Cortex of kidney (tissue), 1 donor: ENCODE measurements around the gene SLC13A3.

Experiments
- DNase-seq: peaks from one replicate; lab custom pipeline; 2025; lab: John Stamatoyannopoulos, UW

The SLC13A3 gene

DNA sequence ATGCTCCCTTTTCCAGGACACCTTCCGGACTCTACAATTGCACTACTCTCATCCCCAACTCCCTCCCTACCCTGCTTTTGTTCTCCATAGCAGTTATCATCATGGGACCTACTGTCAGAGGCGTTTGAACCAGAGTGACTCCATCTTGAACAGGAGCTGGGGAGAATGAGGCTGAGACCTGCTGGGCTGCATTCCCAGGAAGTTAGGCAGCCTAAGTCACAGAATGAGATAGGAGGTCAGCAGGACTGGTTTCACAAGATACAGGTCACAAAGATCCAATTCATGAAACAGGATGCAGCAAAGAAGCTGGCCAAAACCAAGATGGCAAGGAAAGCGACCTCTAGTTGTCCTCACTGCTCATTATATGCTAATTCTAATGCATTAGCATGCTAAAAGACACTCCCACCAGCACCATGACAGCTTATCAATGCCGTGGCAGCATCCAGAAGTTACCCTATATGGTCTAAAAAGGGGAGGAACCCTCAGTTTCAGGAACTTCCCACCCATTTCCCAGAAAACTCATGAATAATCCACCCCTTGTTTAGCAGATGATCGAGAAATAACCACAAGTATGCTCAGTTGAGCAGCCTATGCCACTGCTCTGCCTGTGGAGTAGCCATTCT is 15.6 kb downstream of the SLC13A3 start:
- DNase-seq: no peak

DNA sequence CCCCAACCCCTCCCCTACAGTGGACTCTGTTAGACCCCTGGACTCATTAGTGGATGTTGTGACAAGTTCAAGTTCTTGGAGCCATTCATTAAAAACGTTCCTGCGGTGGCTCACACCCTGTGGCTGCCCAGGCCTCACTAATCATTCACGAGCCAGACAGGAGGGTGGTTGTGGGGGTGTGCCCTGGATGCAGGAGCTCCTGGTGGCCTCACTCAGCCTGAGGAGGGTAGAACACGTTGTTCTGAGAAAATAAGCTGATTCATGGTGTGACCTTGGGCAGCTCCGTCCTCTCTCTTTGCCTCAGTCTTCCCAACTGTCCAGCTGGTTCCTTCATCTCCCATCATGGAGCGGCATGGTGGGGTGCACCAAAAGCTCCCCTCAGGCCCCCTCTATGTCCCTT is 16.7 kb downstream of the SLC13A3 start:
- no peak for DNase-seq

DNA sequence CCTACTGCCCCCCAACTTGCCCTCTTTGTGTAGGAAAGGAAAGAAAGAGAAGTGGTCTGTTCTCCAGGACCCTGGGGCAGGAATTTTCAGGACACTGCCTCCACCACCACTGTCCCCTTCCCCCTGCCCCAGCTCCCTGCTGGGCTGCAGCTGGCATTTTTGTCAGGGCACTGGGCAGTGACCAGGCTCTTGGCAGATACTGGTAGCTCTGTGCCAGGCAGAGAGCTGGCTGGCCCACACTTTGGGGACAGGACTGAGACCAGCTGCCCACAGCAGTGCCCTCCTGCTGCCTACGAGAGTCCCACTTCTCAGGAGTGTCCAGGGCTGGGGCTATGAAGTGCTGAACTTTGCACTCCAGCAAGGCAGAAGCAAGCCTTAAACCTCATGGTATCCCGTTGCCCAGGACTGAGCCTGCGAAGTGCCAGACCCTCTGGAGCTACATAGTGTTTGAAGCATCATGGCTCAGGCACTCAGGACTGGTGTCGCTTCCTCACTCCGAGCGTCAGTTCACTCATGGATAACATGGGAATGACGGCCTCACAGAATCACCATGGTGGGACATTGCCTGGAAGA is 19.3 kb downstream of the SLC13A3 start:
- no peak for DNase-seq

DNA sequence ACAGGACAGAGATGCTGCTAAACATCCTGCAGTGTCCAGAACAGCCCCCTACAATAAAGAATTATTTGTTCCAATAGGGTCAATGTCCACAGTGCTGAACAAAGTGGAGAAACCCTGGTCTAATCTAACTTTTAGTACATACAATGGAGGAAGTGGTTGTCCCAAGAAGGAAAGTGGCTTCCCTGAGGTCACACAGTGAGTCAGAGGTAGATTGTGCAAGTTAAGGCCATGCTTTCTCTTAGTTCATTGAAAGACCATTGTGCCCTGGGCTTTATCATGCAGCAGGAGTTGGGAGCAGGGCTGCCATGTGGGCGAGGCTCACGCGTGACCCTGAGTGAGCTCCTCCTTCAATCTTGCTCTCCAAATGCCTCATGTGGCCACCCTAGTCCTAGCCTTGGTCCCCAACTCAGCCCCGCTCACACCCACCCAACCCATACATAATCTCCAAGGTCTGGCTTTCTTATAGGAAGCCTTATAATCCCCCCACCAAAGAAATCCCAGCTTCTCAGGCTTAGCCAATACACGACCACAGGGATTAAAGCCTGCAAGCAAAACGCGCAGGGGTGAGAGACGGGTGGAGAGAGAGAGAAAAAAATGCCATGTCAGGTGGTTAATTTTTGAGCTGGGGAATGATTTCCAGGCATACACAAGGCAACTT is 19.9 kb downstream of the SLC13A3 start:
- DNase-seq: no peak

DNA sequence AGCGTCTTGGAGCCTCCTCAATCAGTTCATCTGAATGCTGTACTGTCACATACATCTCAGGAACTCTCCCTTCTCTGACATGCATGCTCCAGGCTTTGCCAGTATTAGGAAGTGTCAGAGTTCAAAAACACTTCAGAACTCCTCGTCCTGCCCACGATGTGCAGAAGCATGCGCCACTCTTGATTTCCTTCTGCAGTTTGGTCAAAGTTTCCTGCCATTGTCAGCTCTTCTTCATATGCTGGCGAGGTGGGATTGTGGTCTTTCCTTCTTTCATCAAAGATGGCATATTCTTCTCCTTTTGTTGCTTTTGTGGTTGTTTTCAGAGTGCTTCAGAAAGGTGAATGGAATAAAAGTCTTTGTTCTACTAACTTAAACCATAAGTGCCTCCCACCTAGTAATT is 21.0 kb downstream of the SLC13A3 start:
- DNase-seq: no peak

DNA sequence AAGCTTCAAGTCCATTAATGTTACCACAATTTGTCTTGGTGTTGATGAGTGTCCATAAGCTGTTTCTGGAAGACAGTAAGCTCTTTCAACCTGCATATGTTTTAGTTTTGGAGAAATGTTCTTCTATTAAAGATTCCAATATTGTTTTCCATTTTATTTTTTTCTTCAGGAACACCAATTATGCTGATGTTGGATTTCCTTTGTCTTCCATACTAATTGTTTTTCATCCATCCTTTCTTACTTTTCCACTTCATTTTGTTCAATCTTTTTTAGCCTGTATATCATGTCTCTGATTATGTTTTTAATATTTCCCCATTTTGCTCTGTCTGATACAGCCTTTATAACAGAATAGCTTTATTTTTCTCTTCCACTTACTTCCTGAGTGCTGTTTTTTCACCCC is 21.9 kb downstream of the SLC13A3 start:
- DNase-seq: no peak

DNA sequence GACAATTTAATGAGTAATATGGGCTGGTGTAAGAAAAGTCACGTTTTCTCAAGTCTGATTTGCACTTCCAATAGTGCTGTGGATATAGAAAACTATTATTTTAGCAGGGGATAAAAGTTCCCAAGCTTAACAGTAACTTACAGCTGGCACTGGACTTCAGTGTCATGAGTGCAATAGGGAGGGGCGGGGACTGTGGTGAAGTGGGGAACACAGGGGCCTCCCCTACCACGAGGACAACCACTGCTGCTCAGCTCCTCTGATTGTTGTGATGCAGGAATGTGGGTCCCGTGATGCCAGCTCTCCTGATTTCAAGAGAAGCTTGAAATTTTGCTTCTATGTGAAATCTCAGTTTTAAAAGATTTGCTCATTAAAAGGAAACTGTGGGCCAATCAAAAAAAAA is 24.0 kb downstream of the SLC13A3 start:
- DNase-seq: no peak

DNA sequence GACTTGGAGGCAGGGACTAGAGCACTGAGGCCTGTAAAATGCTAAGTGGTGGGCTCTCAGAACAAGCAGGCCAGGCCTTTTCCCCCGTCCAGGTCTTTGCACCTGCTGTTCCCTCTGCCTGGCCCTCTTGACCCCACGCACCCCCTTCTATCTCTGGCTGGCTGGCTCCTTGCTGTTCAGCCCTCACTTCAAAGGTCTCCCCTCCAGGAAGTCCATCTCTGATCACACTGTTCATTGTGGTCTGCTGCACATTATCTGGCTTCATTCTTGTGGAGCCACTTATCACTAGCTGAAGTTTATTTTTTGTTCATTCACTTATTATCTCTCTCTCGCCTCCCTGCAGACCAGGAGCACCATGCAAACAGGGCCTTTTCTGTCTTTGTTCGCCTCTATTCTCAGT is 24.5 kb downstream of the SLC13A3 start:
- no peak for DNase-seq

DNA sequence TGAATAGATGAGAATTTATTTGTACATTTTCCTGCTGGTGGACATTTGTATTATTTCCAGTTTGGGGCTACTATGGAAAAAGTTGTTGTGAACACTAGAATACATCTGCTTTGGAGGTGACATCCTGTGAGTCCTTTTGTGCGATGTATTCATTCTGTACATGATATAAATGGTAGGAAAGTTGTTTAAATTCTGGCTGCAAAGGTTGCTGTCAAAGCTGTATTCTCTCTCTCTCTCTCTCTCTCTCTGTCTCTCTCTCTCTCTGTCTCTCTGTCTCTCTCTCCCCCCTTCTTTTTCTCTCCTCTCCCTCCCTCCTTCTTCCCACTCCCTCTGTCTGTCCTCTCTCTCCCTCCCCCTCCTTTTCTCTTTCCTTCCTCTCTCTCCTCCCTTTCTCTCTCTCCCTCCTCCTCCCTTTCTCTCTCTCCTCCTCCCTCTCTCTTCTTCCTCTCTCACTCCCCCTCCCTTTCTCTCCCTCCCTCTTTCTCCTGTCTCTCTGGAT is 25.3 kb downstream of the SLC13A3 start:
- DNase-seq: no peak

DNA sequence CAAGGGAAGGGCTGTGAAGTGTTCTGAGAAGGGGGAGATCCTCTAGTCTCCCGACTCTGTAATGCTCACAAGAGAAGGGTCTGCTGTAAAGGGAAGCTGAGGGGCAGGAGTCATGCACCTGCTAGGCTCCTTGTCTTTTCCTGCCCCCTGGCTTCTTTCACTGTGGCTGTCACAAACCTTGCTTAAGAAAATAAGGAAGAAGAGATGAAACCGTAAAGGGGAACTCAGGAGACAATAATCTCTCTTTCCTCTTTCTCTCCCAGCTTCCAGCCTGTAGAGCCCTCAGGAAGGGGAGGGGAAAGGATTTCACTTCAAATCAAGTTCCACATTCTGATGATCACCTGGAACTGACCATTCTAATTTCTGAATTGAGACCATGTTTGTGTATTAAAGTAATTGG is 26.3 kb downstream of the SLC13A3 start:
- DNase-seq: no peak

DNA sequence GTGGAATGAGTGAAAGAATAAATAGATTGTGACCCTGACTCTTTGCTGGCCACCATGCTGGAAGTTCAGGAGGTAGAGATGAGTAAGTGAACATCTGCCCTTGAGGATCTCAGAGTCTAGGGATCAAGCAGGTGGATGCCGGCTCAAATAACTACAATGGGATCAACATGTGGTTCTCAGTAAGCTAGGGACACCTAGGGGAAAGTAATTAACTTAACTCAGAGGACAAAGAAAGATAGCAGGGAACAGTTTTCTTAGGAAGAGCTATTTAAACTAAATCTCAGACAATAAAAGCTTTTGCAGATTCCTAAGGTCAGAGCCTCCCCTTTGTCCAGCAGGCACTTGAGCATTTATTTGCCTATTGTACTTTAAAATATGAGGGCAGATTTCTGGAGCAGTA is 29.1 kb downstream of the SLC13A3 start:
- DNase-seq: no peak

DNA sequence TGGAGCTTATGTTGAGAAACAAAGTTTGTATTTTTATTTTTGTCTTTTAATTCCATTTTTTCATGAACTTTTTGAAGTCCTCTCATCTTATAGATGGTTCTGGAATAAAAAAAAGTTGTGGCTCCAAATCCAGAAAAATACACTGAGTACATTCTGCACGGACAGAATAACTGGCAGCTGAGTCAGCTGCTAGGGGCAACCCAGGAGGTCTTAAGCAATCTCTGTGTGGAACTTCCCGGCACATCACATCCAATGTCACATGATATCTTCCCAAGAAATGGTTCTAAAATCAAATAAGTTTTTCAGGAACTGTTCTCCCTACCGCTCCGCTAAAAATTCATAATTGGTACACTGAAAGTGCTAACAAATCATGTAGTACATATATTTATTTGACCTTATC is 29.8 kb downstream of the SLC13A3 start:
- DNase-seq: no peak

DNA sequence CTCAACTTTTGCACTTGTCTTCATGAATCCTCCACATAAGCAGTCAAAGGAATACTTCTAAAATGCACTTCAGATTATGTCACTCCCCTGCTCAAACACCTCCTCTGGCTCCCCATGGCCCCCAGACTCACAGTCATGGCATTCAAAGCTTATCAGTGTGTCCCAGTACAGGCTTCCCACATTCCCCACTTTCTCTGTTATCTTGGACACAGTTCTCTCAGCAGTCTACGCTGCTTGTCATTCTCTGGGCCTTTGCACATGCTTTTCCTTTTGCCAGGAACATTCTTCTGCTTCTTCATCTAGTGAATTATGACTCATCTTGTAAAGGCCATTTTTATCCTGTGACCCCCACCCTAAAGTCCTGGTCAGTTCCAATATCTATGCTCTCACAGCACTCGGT is 31.8 kb downstream of the SLC13A3 start:
- DNase-seq: no peak

DNA sequence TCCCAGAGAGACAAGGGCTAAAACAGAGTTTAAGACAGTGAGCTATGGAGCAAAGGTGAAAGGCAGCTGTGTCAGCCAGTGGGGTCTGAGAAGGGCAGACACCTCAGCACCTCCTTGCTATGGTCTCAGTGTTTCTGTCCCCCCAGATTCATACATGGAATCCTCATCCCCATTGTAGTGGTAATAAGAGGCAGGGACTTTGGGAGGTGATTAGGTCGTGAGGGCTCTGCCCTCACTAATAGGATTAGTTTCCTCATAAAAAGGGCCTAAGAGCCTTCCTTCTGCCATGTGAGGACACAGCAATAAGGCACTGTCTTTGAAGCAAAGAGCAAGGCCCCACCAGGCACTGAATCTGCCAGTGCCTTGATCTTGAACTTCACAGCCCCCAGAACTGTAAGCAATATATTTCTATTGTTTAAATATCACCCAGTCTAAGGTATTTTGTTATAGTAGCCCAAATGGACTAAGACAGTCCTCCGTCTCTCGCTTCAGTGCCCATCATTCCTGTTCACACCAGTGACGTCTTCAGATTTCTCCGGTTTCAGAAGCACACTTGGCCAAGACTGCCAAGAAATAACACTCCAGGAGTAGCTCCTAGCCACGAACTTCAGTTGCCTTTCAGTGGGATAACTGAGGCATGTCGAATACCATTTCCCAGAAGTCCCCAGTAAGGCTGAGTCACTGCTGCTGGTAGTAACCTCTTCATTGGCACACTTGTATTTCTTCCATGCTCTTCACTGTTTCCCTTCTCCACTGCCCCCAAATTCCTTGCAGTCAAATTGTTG is 32.8 kb downstream of the SLC13A3 start:
- DNase-seq: no peak

DNA sequence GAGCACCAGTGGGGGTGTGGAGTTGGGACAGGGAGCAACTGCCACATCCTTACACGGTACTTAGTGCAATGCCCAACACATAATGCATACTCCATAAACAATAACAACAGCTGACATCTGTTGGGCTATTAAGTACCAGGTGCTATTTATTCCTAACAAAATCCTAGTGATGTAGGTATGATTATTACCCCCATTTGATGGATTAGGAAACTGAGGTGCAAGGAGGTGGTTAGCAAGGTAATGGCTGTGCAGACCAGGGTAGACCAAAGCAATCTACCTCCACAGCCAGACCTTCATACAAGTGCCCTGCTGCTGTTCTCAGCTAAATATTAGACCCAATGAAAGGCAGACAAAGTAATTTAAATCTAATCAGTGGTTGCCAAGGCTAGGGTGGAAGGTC is 36.8 kb downstream of the SLC13A3 start:
- no peak for DNase-seq

DNA sequence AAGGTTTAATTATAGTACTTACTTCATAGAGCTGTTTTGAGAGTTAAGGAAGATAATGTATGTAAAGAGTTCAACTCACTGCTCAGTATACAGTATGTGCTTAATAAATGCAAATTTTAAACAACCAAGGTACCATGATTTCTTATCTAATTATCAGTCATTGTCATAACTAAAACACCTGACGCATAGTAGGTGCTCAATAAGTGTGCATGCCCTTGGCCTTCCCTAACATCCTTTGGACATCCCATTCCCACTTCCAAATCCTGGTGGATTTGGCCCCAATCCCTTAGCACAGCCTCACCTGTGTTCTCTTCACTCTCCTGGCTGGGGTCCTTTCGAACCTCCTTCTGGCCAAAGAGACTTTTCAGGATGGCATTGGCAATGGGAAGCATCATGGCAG is 41.1 kb downstream of the SLC13A3 start:
- DNase-seq: no peak

DNA sequence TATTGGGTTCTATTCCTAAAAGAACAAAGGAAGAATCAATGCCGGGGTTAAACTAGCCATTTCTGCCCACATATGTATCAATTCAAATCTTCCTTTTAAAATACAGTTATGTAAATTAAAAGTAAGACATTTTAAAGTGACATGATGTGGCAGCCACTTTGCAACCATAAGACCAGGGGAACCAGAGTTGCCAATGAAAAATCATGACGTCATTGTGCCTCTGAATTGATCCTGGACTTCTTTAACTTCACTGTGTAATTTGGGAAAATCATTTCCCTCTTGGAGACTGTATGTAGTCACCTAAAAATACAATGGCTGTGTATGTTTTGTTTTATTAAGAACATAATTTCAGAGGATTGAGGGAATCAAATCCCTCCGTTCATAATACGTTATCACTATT is 42.2 kb downstream of the SLC13A3 start:
- no peak for DNase-seq

DNA sequence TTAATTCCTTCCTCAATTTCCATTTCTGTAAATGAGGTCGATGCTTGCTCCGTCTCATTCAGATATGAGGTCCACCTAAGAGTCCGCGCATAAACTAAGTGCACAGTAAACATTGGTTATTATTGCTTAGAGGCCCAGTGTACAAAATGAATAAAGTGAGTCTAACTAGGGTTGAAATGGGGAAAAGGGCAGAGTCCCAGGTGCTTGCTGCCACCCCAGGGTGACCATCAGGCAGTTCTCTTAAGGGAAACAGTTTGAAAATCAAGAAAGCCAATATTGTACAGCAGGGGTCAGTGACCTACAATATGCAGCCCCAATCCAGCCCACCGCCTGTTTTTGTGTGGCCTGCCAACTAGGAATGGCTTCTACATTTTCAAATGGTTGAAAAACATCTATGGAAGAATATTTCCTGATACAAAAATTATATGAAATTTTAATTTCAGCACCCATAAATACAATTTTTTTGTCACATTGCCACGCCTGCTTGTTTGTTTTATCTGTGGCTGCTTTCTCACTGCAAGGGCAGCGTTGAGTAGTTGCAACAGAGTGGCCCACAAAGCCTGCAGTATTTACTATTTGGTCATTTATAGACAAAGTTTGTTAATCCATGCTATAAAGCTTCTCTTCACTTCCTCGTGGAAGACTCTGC is 43.3 kb downstream of the SLC13A3 start:
- no peak for DNase-seq

DNA sequence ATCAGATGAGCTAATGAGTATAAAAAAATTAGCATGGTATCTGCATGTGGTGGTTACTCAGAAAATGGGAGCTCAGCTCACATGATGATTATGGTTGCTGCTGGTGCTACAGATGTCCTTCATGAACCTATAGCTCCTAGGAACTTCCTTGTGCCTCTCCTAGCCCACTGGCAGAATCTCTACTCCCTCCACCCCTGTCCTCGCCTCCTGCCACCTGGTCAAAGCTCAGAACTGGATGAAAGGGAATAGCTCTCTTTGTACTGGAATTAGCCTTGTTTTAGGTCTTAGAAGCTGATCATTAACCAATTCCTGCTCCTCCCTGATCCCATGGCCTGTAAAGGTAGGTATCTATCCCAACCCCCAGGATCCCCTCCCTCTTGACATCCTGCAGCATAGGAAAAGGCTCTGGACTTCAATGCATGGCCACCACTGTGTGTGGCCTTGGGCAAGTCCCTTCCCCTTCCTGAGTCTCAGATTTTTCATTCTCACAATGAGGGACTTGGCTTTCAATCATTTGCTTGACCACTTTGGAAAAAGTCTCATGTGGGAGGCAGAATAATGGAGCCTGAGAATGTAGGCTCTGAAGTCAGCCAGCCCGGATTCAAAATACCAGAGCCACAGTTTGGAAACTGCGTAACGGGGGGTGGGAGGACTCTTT is 43.9 kb downstream of the SLC13A3 start:
- DNase-seq: no peak

DNA sequence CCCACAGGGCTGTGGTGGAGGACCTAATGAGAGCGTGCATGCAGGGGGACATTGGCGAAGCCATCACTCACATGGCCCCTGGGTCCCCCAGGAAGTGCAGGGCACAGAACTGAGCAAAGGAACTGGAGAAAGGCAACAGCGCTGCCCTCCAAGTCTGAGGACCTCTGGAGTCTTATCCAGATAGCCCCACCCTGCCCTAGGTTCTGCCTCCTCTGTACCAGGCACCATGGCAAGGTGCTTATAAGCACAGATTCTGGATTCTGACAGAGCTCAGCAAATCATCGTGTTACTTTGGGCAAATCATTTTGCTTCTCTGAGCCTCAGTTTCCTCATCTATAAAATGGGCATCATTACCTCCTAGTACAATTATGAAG is 44.5 kb downstream of the SLC13A3 start:
- no peak for DNase-seq

DNA sequence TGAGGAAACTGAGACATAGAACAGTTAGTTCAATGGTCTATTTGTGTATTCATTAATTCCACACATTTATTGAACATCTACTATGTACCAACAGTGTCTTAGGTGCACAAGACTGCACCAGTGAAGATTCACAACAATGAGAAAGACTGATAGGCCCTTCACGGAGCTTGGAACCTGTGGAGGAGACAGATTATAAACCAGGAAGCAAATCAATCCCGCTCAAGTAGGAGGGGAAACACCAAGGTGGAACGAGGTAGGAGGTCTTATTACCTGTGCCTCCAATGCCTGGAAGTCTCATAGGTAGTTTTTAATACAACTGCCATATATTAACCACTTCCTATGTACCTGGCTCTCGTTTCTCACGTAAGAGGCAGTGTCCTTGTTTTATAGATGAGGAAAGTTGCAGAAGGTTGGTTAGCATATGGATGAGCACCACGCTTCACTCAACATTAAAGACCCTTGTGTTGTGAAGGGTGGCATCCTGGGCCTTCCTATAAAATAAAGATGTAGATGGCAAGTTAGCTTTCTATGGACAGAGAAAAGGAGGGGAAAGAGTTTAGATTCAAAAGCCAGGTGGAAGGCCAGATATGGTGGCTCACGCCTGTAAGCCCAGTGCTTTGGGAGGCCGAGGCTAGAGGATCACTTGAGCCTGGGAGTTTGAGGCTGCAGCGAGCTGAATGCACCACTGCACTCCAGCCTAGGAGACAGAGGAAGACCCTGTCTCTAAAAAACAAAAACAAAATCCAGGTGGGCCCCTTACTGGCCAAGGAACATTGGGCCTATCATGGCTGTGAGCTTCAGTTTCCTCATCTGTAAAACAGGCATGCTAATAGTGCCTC is 45.1 kb downstream of the SLC13A3 start:
- DNase-seq: no peak
